Esophagus squamous epithelium (tissue), 5 donors: ENCODE measurements around the gene MVB12B. TPM values are rescaled to one million over a fixed set of nuclear protein-coding genes. Genes with fewer than 3 reads are reported as not detected.

Source experiments
- DNase-seq: peaks from one replicate; lab custom pipeline; 2025; lab: John Stamatoyannopoulos, UW
- H3K27ac ChIP-seq, 4 donors: fragments of 200-600 bp; sonication (generic); one replicate each; pipeline ENCODE4 v1.5.1; 2016 to 2019; ENCODE audit warnings: mild to moderate bottlenecking in 1 of 4
- H3K27me3 ChIP-seq, 4 donors: fragments of 200-600 bp; sonication (generic); 1 replicate in 3 of 4; 2 replicates in 1 of 4; pipeline versions ENCODE4 v1.5.1 to v1.6.0; 2017 to 2021; ENCODE audit warnings: antibody characterized with exemption in 1 of 4
- H3K36me3 ChIP-seq, 3 donors: fragments of 200-600 bp; sonication (generic); one replicate each; pipeline ENCODE4 v1.5.1; 2016 to 2019
- H3K4me1 ChIP-seq, 3 donors: fragments of 200-600 bp; sonication (generic); one replicate each; pipeline ENCODE4 v1.5.1; 2017 to 2019
- H3K4me3 ChIP-seq, 4 donors: fragments of 200-600 bp; sonication (generic); 1 replicate in 3 of 4; 2 replicates in 1 of 4; pipeline ENCODE4 v1.5.1; 2016 to 2019; ENCODE audit warnings: mild to moderate bottlenecking in 2 of 4, moderate library complexity in 1 of 4
- H3K9me3 ChIP-seq, 3 donors: fragments of 200-600 bp; sonication (generic); one replicate each; pipeline ENCODE4 v1.5.1; 2016 to 2019
- POLR2A ChIP-seq, 4 donors: fragments of 450-650 bp; IDR thresholded peaks; one replicate each; pipeline ENCODE4 v1.6.1; 2017; ENCODE audit warnings: antibody characterized with exemption in 4 of 4, mild to moderate bottlenecking in 4 of 4, moderate library complexity in 3 of 4
- WGBS, 2 donors: methylation state at CpG; one replicate each; pipeline ENCODE4 v1.1.5; 2018; 5-methylcytosine and 5-hydroxymethylcytosine counted together
- intact Hi-C: fragments of 100-400 bp; cut with DNase I; formaldehyde crosslinking; loops from one replicate; pipeline ENCODE4 v1.15.0; 2022
- total RNA-seq, 4 donors: library from RNA; depleted of rRNA; stranded (reverse); fragments of >200 nt; gene quantifications; one replicate each; pipeline ENCODE4 v1.1.0, GENCODE V29; 2016
- TF ChIP-seq, protein P1 (sequence below), 6 experiments: fragments of 450-650 bp in 4 of 6; fragments of 200-600 bp in 2 of 6; sonication (generic) in 2 of 6; IDR thresholded peaks; one replicate each; pipeline ENCODE4 v1.5.1; 2016 to 2019; ENCODE audit warnings: antibody characterized with exemption in 6 of 6, mild to moderate bottlenecking in 4 of 6, moderate library complexity in 4 of 6
- donor health status: DM: yes; HTN: yes; CAD: no.

MVB12B gene
- total RNA-seq, 4 donors from 2014 or later = 3.2 to 13.2 (median 5.3) TPM

DNA sequence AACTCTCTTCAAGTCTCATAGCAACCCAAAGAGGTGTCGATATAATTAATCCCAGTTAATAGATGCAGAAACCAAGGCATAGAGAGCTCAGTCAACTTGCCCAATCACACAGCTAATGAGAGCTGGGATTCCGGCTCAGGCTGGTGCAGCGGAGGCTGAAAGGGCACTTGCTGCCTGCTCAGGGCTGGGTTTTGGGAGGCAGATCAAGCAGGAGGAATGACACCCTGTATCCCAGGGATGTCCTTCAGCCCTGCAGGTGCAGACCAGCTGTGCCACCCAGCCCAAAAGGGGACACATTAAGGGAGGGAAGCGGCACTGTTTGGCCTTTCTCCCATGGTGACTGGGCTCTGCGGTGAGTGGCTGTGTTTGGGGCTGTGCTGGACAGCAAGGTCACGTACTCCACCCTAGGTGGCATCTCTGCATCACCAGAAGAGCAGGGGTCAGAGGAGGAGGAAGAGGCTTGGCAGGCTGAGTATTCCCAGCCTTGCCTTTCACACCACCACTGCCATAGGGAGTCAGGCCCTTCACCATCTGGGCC is 124.1 kb downstream of the MVB12B start:
- no peaks in the 10 kb centered on the region for H3K4me1 ChIP-seq
- H3K27me3 ChIP-seq = no peaks in the 10 kb centered on the region
- WGBS, 2 donors = 85 to 93% methylated on average over 3 to 4 of the region's 6 CpGs
- H3K36me3 ChIP-seq = peaks cover 0 to 30% (median 0%) of the 10 kb centered on the region in 3 donors
- no peak for DNase-seq
- H3K27ac ChIP-seq = no peak overlapping the region
- intact Hi-C loops = no loop called here
- H3K4me3 ChIP-seq = no peak overlapping the region
- H3K9me3 ChIP-seq = no peaks in the 10 kb centered on the region
- TF ChIP-seq POLR2A (IDR thresholded peaks at IDR 0.05) = no peak
- TF ChIP-seq, protein P1, sequence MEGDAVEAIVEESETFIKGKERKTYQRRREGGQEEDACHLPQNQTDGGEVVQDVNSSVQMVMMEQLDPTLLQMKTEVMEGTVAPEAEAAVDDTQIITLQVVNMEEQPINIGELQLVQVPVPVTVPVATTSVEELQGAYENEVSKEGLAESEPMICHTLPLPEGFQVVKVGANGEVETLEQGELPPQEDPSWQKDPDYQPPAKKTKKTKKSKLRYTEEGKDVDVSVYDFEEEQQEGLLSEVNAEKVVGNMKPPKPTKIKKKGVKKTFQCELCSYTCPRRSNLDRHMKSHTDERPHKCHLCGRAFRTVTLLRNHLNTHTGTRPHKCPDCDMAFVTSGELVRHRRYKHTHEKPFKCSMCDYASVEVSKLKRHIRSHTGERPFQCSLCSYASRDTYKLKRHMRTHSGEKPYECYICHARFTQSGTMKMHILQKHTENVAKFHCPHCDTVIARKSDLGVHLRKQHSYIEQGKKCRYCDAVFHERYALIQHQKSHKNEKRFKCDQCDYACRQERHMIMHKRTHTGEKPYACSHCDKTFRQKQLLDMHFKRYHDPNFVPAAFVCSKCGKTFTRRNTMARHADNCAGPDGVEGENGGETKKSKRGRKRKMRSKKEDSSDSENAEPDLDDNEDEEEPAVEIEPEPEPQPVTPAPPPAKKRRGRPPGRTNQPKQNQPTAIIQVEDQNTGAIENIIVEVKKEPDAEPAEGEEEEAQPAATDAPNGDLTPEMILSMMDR (IDR thresholded peaks at IDR 0.05) = no peak

DNA sequence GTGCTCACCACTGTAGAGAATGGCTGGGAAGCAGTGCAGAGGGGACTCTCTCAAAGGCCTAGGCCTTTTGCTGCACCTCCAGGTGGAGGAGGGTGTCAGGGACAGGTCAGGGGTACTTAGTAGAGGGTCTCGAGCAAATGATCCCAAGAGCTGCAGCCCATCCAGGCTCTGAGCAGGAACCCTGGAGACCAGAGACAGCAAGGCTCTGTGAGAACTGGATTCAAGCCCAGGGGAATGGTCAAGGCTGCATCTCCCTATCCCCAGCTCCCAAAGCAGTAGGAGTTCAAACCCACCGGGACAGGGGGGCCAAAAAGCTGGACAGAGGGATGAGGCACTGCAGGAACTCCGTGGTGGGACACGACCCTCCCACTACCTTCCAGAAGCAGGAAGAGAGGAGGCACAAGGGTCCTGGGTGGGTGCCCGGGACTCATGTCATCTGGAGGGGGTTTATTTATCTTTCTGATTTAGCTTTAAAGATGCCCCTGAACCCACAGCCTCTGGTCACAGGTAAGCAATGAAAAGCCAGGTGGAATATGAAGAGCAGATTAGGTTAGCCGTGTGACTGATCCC is 124.8 kb downstream of the MVB12B start:
- DNase-seq = no peak
- Histone ChIP-seq H3K4me3 (no peak overlapping the region), H3K4me1 (peaks cover 0 to under 1% (median 0%) of the 10 kb centered on the region in 3 donors), H3K9me3 (no peaks in the 10 kb centered on the region), H3K27ac (no peak overlapping the region), H3K36me3 (peaks cover 0 to 32% (median 0%) of the 10 kb centered on the region in 3 donors), H3K27me3 (no peaks in the 10 kb centered on the region)
- intact Hi-C loops = no loop called here
- TF ChIP-seq POLR2A (IDR thresholded peaks at IDR 0.05) = no peak
- TF ChIP-seq, protein P1 (IDR thresholded peaks at IDR 0.05) = no peak
- WGBS, 2 donors = 63 to 81% methylated on average over 1 to 6 of the region's 6 CpGs

DNA sequence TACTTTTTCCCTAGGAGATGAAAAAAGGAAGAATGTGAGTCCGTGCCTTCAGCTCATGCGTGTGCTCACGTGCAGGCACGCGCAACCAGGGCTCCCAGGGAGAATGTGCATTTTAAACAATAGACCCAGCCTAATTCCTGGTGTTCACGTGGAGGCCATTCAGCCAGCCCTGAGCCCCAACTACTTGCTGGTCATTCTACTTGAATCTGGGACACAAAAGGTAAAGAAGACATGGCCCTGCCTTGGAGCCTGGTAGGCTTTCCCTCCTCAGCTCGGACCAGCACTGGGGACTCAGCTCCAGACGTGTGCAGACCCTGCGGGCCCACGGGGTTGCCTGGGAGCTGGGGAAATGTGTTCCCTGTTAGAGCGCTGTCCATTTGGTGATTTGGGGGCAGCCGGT is 125.5 kb downstream of the MVB12B start:
- intact Hi-C loops = no loop called here
- DNase-seq = no peak
- TF ChIP-seq, protein P1 (IDR thresholded peaks at IDR 0.05) = no peak
- TF ChIP-seq POLR2A (IDR thresholded peaks at IDR 0.05) = no peak
- Histone ChIP-seq H3K4me3 (no peak overlapping the region), H3K9me3 (no peaks in the 10 kb centered on the region), H3K27me3 (no peaks in the 10 kb centered on the region), H3K4me1 (peaks cover 0 to 5% (median 0%) of the 10 kb centered on the region in 3 donors), H3K27ac (no peak overlapping the region), H3K36me3 (peaks cover 0 to 38% (median 0%) of the 10 kb centered on the region in 3 donors)
- 85 to 90% methylated on average over 10 to 11 of the region's 12 CpGs for WGBS, 2 donors

DNA sequence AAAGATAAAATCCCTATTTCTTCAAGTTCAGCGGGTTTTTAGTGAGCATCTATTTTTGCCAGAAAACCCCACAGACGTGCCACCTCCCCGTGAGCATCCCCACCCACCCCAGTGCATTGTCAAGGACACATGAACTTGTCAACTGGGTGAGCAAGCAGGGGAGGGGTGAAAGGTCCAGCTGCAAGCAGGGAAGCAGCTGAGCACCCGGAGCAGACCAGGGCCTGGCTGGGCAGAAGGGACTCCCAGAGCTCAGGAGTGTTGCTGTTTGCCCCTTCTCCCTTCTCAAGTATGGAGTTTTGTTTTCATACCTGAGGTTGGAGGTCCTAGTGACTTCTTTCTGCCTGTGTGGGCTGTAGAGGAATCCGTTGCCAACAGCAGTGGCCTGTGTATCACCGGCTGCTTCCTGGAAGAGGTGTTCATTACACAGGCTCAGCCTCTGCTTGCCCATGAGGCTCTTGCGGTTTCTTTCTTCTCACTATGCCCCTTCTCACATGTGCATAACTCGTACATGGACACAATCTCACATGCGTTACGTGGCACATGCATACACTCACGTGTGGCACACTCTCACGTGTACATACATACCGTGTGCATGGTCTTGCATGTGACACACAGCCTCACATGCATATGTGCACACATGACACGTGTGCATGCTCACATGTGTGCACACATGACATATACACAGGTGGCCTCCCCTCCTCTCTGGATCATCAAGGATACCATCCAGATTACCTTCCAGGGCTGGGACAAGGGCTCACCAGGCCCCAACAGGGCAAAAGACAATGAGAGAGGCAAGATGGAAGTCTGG is 126.7 kb downstream of the MVB12B start:
- no peaks in the 10 kb centered on the region for H3K27me3 ChIP-seq
- H3K4me3 ChIP-seq = no peak overlapping the region
- H3K4me1 ChIP-seq = peaks cover 0 to 5% (median 0%) of the 10 kb centered on the region in 3 donors
- H3K9me3 ChIP-seq = no peaks in the 10 kb centered on the region
- intact Hi-C loops = no loop called here
- 79 to 89% methylated on average over 11 to 14 of the region's 14 CpGs for WGBS, 2 donors
- H3K36me3 ChIP-seq = peaks cover 0 to 30% (median 0%) of the 10 kb centered on the region in 3 donors
- H3K27ac ChIP-seq = no peak overlapping the region
- no peak for TF ChIP-seq POLR2A (IDR thresholded peaks at IDR 0.05)
- TF ChIP-seq, protein P1 (IDR thresholded peaks at IDR 0.05) = no peak
- no peak for DNase-seq

DNA sequence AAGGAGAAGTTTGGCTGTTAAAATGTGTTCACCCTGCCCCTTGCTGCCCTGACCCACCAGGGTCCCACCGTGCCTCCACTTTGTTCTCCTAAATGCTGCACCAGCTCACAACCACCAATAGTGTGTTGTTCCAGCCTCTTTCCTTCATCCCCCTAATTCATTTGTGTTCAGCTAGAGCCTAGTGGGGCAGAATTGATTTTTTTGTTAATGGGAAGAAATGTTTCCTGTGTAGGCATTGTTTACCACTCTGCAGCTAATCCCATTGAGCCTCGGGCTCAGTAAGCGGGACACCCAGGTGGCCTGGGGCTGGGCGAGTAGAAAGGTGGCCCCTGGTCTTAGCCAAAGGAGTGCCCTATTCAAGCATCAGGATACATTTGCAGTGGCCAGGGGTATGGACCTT is 127.6 kb downstream of the MVB12B start:
- 76 to 100% methylated on average over 2 of the region's 4 CpGs for WGBS, 2 donors
- Histone ChIP-seq H3K36me3 (peaks cover 0 to 27% (median 0%) of the 10 kb centered on the region in 3 donors), H3K9me3 (no peaks in the 10 kb centered on the region), H3K4me1 (peaks cover 0 to 5% (median 0%) of the 10 kb centered on the region in 3 donors), H3K27ac (no peak overlapping the region), H3K4me3 (no peak overlapping the region), H3K27me3 (no peaks in the 10 kb centered on the region)
- TF ChIP-seq POLR2A (IDR thresholded peaks at IDR 0.05) = no peak
- TF ChIP-seq, protein P1 (IDR thresholded peaks at IDR 0.05) = no peak
- intact Hi-C loops = no loop called here
- DNase-seq = no peak
